ENCODE data around the gene SLC25A39.

The SLC25A39 gene

GRCh38 chr17:44272321-44272951, 52.2 kb downstream of the SLC25A39 start:
- H3K27ac ChIP-seq (ENCODE audit: low read depth, low read length) = no peak overlapping the region
- no peaks in the 10 kb centered on the region for H3K4me1 ChIP-seq (ENCODE audit: control insufficient read depth, insufficient read depth, low read length, unreplicated experiment)
- no peaks in the 10 kb centered on the region for H3K36me3 ChIP-seq (ENCODE audit: insufficient read depth, low read length)
- H2AFZ ChIP-seq (ENCODE audit: low read length, unreplicated experiment) = no peak overlapping the region
- H3K27me3 ChIP-seq (ENCODE audit: insufficient read depth, low read length) = no peaks in the 10 kb centered on the region
- no peak overlapping the region for H3K4me3 ChIP-seq (ENCODE audit: low read depth, low read length)
- H3K79me2 ChIP-seq (ENCODE audit: control insufficient read depth, insufficient read depth, low read length, unreplicated experiment) = no peaks in the 10 kb centered on the region
